Measurements from ENCODE around the gene NUDT4.

GRCh38 chr12:93429448-93429847 is 51.7 kb downstream of the NUDT4 start:
- TF ChIP-seq CTCF (IDR thresholded peaks at IDR 0.05) = no peak
- TF ChIP-seq POLR2A (IDR thresholded peaks at IDR 0.05) = no peak

All from testis (tissue), 2 donors.